ENCODE data around the gene CCDC18.
"Not testable (repeated sequence)": the region's sequence is repeated elsewhere in the genome, so short reads cannot be mapped to it uniquely, and the experiment has no call there.

The CCDC18 gene

DNA sequence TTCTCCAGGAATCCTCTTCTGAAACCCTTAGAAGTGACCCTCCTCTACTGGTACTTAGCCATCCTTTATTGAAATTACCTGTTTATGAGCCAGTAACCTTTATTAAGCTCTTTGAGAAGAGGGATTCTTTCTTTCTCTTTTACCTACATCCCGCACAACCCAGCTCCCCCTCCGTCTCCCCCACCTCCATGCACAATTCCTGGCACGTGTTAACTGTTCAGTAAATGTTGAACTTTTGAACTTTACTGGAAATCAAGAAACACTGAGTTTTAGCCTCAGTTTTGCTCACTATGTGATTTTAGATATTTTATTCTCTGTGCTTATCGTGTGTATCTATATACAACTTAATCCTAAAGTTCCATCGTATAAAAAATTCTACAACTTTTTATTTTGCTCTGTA, 2.1 kb upstream of the CCDC18 start:
- no peak for DNase-seq

- DNase-seq = peak; percentile 95
These were observed 420 bp upstream of the CCDC18 start, which contains the start of gene TMED5 for GRCh38 chr1:93179886-93180722. TMED5 (minus strand) TSS chr1:93180413; CDS start chr1:93180242, 171 bp downstream.

- no peak for DNase-seq
These were observed 6.1 kb downstream of the CCDC18 start for GRCh38 chr1:93186667-93187066.

DNA sequence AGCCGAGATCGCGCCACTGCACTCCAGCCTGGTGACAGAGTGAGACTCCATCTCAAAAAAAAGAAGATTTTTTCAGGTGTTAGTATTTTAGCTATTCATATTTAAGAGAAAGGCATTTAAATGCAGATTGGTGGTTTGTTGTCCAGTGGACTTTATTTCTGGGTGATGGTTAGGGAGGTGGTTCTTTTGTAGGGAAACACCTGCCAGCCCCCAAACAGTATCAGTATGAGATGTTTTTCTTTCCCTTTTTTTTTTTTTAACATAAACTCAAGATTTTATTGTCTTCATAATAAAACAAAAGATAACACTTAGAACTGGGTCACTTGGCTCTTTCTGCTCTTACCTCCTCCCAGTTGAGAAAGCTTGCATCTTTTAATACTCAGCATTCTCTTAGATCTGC, 9.9 kb downstream of the CCDC18 start:
- no peak for DNase-seq

DNA sequence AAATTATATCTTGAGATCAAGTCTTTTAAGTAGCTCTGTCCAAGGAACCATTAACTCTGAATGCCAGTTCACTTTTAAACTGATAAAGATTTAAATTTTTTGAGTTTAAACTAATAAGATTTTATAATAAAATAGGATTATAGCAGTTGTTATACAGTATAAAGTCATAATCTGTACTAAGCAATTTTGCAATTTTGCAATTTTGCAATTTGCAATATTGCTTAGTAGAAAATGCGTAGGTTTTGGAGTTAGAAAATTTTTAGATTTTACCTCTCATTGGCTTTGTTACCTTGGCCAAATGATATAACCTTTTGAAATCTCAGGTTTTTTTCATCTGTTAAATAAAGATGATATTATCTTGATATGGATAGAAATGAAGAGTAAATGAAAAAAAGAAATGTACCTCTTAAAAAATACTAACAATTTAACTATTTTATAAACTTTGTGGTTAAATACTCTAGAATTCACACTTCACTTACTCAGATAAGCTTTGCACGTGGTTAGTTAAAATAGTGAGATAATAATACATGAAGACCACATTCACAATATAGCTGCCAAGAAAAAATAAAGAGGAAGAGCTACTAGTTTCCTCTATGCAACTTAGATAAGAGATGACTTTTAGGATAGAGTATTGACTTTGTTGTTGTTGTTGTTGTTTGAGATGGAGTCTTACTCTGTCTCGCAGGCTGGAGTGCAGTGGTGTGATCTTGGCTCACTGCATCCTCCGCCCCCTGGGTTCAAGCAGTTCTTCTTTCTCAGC, 13.9 kb downstream of the CCDC18 start:
- no peak for DNase-seq

GRCh38 chr1:93196591-93196990, 16.1 kb downstream of the CCDC18 start:
- no peak for DNase-seq

DNA sequence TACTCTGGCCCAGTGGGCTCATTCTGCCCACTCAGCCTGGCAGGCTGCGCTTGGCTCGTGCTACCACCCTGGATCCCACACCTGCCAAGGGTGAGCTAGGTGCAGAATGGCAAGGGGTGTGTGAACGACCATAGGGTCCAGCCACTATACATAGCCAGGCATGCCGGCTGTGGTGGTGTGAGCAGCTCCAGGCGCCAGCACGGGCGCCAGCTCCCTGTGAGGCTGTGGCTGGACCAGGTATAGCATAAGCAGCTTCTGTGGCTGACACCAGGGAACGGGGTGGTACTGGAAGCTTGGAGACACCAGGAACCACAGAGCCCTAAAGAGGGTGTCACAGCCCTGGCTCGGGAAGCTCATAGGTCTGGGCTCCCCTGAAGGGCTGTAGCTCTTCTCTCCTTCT, 18.6 kb downstream of the CCDC18 start:
- no peak for DNase-seq

GRCh38 chr1:93200086-93200620, 19.6 kb downstream of the CCDC18 start:
- no peak for DNase-seq

GRCh38 chr1:93200714-93201113, 20.2 kb downstream of the CCDC18 start:
- DNase-seq = no peak

DNA sequence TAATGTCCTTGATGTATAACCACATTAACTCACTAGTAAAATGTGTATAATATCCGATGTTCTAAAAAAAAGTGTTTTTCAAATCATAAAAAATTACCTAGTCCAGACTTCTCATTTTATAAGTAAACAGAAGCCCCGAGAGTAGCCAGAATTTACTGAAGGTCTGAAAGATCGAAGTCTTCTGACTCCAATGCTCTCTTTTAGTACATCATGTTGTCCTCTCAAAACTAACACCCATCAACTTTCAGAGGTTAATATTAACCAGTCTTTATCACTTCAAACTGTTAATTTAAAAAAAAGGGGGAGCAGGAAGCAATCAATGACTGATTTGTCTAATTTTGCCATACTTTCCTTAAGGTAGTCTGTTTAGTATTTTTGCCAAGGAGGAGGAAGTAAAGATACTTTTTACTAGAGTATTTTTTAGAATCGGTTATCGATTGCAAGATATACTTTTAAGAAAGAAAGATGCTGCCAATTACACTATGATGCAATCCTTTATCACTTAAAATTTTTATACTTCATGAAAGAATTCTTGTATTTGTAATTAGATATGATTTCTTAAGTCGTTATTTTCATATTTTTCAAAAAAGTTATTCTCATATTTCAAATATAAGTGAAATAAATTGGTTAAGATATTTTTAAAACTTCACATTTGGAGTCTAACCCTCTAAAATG, 25.5 kb downstream of the CCDC18 start:
- no peak for DNase-seq

- no peak for DNase-seq
These were observed 26.0 kb downstream of the CCDC18 start for GRCh38 chr1:93206567-93206954.

DNA sequence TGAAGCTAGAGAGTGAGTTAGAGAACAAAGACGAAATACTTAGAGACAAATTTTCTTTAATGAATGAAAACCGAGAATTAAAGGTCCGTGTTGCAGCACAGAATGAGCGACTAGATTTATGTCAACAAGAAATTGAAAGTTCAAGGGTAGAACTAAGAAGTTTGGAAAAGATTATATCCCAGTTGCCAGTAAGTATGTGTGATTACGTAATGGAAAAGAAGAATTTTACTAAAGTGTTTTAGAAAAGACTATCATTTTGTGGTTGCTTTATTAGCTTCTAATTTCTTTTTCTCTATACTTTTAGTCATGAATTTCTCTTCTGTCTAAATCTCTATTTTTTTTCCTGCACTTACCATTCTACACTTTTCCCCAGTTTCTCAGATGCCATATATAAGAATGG, 26.7 kb downstream of the CCDC18 start:
- DNase-seq = no peak

GRCh38 chr1:93215322-93215721, 34.8 kb downstream of the CCDC18 start:
- no peak for DNase-seq

DNA sequence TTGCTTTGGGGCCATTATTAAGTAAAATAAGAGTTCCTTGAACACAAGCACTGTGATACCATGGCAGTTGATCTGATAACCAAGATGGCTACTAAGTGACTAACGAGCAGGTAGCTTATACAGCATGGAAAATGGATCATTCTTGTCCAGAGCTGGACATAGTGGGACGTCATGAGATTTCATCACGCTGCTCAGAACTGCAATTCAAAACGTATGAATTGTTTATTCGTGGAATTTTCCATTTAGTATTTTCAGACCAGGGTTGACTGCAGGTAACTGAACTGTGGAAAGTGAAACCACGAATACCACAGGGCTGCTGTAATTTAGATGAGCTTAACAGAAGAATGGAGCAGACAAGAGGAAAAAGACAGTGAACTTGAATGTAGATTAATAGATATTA, 38.9 kb downstream of the CCDC18 start:
- no peak for DNase-seq

DNA sequence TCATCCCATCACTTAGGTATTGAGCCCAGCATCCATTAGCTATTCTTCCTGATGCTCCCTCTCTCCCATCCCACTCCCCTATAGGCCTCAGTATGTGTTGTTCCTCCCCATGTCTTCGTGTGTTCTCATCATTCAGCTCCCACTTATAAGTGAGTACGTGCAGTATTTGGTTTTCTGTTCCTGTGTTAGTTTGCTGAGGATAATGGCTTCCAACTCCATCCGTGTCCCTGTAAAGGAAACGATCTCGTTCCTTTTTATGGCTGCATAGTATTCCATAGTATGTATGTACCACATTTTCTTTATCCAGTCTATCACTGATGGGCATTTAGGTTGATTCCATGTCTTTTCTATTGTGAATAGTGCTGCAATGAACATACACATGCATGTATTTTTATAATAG, 40.2 kb downstream of the CCDC18 start:
- DNase-seq = not testable (repeated sequence)

- no peak for DNase-seq
These were observed 41.4 kb downstream of the CCDC18 start for GRCh38 chr1:93221913-93222312.

GRCh38 chr1:93223023-93223675, 42.6 kb downstream of the CCDC18 start:
- no peak for DNase-seq

GRCh38 chr1:93235261-93235660, 54.7 kb downstream of the CCDC18 start:
- DNase-seq = no peak

DNA sequence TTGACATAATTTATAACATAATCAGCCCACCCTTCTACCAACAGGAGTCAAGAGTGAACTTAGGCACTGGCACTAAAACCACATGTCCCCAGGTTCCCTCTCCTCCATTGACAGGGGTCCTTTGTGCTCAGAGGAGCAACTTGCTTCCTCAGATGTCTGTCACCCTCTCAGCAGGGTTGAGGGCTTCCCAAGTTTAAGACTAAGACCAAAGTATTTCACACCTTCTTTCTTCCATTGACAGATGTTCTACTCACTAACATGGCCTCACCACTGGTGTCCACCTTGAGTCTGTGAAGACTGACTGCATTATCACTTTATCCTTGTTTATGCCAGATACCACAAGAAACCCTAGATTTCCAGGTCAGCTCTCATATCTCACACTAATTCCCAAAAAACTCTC, 56.5 kb downstream of the CCDC18 start:
- DNase-seq = no peak

DNA sequence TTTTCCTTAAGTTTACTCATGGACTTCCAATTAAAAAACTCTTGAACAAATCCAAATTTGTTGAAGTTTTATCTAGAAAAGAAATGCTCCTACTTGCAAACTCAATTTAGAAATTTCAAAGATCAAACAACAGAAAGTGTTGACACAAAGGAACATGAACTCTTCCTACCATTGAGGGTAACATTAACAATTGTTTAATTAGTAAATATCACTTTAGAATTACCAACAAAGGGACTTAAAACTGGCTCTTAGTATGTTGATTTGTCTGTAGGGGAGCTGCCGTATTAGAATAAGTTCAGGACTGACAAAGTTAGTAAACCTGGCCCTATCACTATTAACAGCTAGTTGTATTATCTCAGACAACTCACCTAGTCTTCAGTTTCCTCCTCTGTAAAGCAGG, 57.9 kb downstream of the CCDC18 start:
- no peak for DNase-seq

- DNase-seq = no peak
These were observed 59.3 kb downstream of the CCDC18 start for GRCh38 chr1:93239863-93240262.

DNA sequence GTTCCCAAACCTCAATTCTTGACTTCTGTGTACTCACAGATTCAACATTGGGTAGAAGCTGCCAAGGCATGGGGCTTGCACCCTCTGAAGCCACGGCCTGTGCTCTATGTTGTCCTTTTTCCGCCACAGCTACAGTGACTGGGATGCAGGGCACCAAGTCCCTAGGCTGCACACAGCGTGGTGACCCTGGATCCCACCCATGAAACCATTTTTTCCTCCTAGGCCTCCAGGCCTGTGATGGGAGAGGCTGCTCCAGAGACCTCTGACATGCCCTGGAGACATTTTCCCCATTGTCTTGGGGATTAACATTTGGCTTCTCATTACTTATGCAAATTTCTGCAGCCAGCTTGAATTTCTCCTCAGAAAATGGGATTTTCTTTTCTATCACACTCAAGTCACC, 62.7 kb downstream of the CCDC18 start:
- not testable (repeated sequence) for DNase-seq
